Left cardiac atrium (tissue), 4 donors: ENCODE results near the gene THEMIS2. TPM values are rescaled to one million over a fixed set of nuclear protein-coding genes. Genes with fewer than 3 reads are reported as not detected.
A peak's percentile ranks its signal among the peaks of the same experiment; 100 is the strongest.
"Not testable (repeated sequence)": the region's sequence is repeated elsewhere in the genome, so short reads cannot be mapped to it uniquely, and the experiment has no call there.

Source experiments
- ATAC-seq, 2 donors: fragments of 200-7000 bp; cut with Tn5 transposase; one replicate each; pipeline ENCODE4 v1.9.1; 2020; ENCODE audit warnings: mild to moderate bottlenecking in 2 of 2, moderate library complexity in 2 of 2
- DNase-seq: peaks from one replicate; pipeline ENCODE4 v3.0.0-alpha.2; 2020
- intact Hi-C, 2 donors: fragments of 100-400 bp; cut with DNase I; formaldehyde crosslinking; loops; one replicate each; pipeline versions ENCODE4 v1.14.1 to v1.15.1; 2022 to 2023
- total RNA-seq, 2 donors: library from RNA; stranded (reverse); fragmentation: NEBNext Ultra II Directional; extraction: Animal tissue kit (Norgen Biotek cat#: 25700); gene quantifications; one replicate each; pipeline ENCODE4 v1.2.1, GENCODE V29; 2021
- donor health status: DM: no; HTN: yes; CAD: no.
- donor health status: DM: no; HTN: yes; CAD: no; lungs with severe emphysema.
- donor health status: DM: yes; HTN: yes; CAD: no.
- donor health status: Dilated cardiomyopathy.

Gene THEMIS2
- total RNA-seq, 2 donors from 2014 or later, result 12.0 to 15.6 TPM

DNA sequence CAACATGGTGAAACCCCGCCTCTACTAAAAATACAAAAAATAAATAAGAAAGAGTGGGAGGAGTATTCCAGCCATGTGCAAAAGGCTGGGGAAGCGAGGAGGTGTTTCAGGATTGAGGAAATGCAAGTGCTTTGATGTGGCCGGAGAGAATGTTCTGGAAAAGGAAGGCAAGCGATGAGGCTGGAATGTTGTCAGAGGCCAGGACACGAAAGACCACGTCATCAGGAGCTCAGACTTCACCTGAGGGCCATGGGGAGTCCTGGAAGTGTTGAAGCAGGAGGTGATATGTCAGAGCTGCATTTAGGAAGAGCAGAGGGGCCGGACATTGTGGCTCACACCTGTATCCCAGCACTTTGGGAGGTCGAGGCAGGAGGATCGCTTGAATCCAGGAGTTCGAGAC is 10.9 kb upstream of the THEMIS2 start:
- DNase-seq (peak; percentile 5), ATAC-seq (no peak)
- intact Hi-C loops, result loop anchor here (5.0 to 10.0 kb wide), 2 partner anchors 113 to 116 kb away; no protein-coding TSS in a partner anchor

GRCh38 chr1:27862004-27862403 is 10.3 kb upstream of the THEMIS2 start:
- intact Hi-C loops, result loop anchor here (5.0 to 10.0 kb wide), 2 partner anchors 113 to 115 kb away; no protein-coding TSS in a partner anchor
- ATAC-seq, result no peak
- peak; percentile 4 for DNase-seq

GRCh38 chr1:27862671-27863537 is 9.4 kb upstream of the THEMIS2 start:
- intact Hi-C loops, result loop anchor here (5.0 to 10.0 kb wide), 2 partner anchors 112 to 114 kb away; no protein-coding TSS in a partner anchor
- DNase-seq (peak; percentile 70), ATAC-seq (peak; percentile 90 to 93)

- intact Hi-C loops, result loop anchor here (5.0 to 10.0 kb wide), 2 partner anchors 111 to 114 kb away; no protein-coding TSS in a partner anchor
- DNase-seq, result no peak
- peak in 1 of 2 donors; percentile 70 for ATAC-seq
Measured at GRCh38 chr1:27863538-27863915, 8.8 kb upstream of the THEMIS2 start.

DNA sequence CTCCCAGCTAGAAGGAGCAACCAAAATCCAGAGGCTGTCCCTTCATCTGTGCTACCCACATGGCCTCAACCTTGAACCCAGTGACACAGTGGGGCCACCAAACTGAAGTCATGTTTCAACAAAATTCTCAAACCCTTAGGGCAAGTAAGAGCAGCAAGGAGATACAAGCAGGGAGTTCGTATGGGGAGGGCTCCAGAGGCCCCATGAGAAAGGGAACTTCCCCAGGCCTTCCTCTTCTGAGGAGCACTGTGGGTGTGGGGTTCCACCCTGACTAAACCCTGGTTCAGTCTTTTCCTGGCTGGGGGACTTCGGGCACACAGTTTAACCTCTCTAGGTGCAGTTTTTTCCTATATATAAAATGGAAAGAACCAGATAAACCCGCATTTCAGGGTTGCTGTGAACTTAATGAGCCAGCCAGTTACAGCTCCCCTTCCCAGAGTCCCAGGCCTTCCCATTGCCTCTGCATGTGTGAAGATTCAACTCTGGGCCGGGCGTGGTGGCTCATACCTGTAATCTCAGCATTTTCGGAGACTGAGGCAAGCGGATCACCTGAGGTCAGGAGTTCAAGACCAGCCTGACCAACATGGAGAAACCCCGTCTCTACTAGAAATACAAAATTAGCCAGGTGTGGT is 8.0 kb upstream of the THEMIS2 start:
- ATAC-seq, result peak; percentile 24 to 55
- DNase-seq, result peak; percentile 8
- intact Hi-C loops, result loop anchor here (5.0 to 10.0 kb wide), 2 partner anchors 110 to 113 kb away; no protein-coding TSS in a partner anchor

- ATAC-seq (no peak), DNase-seq (peak; percentile 5)
- intact Hi-C loops, result loop anchor here in 1 of 2 donors (10.0 kb wide), 1 partner anchor 109 kb away; no protein-coding TSS in a partner anchor
Measured at GRCh38 chr1:27865821-27866220, 6.5 kb upstream of the THEMIS2 start.

DNA sequence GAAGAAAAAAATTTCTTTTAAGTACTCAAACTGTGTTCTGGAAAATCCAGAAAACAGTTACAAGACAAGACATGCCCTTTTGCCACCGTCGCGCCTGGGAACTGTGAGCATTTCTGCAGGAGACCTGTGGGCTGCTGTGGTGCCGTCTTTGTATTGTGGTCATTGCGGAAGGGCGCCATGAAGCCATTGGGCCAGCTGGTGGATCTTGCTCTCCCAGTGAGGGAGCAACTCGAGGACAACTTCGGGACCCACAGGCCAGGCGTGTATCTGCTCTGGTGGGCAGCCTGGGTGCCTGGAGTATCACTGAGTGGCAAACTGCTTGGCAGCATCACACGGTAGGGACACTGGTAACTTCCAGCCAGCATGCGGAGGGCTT is 3.8 kb upstream of the THEMIS2 start:
- intact Hi-C loops, result loop anchor here in 1 of 2 donors (10.0 kb wide), 1 partner anchor 106 kb away; no protein-coding TSS in a partner anchor

DNA sequence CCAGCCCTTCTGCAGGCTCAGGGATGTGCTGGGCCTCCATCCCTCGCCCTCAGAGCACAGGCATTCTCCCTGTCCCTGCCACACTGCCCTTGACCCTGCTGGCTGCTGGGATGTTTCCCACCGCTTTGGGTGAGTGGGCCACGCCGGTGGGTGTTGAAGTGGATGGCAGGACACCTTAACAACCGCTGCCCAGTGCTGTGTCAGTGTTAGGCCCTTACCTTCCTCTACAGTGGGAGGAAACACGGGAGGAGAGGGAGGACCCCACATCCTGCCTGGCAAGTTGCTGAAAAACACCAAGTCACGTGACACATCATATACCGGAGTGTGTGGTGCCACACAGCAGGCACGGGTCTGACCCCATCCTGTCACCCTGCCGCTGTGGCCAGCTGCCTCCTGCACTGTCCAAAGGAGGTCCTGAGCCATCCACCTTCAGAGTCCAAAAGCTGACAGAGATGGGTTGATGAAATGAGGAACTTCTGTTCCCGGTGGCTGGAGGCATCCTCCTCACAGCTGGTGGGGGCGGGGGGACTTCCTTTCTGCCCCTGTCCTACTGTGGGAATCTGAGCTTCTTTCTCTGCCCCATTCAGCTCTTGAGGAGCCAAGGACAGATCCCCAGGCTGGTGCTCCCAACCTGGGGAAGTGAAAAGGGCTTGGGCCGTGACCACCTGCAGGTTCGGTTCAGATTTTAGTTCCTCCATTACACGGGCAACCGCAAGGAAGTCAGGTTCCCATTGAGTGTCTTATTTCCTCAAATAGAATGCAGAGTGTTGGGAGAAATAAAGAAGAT is 3.2 kb upstream of the THEMIS2 start:
- peak; percentile 24 for DNase-seq
- intact Hi-C loops, result loop anchor here in 1 of 2 donors (10.0 kb wide), 1 partner anchor 106 kb away; no protein-coding TSS in a partner anchor
- peak; percentile 20 to 41 for ATAC-seq

More for the DNA sequence above, 3.8 kb upstream of the THEMIS2 start:
- ATAC-seq (no peak), DNase-seq (peak; percentile 10)

- ATAC-seq (no peak), DNase-seq (no peak)
- intact Hi-C loops, result loop anchor here in 1 of 2 donors (10.0 kb wide), 1 partner anchor 105 kb away; no protein-coding TSS in a partner anchor
Measured at GRCh38 chr1:27869719-27870085, 2.6 kb upstream of the THEMIS2 start.

DNA sequence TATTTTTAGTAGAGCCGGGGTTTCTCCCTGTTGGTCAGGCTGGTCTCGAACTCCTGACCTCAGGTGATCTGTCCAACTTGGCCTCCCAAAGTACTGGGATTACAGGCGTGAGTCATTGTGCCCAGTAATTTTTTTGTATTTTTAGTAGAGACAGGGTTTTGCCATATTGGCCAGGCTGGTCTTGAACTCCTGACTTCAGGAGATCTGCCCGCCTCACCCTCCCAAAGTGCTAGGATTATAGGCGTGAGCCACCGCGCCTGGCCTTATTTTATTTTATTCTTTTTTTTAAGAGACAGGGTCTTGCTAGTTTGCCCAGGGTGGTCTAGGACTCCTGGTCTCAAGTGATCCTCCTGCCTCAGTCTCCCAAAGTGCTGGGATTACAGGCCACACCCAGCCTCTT is 1.3 kb upstream of the THEMIS2 start:
- DNase-seq, intact Hi-C loops, ATAC-seq: not testable (repeated sequence)

GRCh38 chr1:27872802-27873551 is 633 bp downstream of the THEMIS2 start:
- intact Hi-C loops, result no loop called here
- peak; percentile 9 to 20 for ATAC-seq
- no peak for DNase-seq

- ATAC-seq (peak; percentile 8 to 16), DNase-seq (no peak)
Measured at GRCh38 chr1:27873671-27874384, 1.5 kb downstream of the THEMIS2 start.

DNA sequence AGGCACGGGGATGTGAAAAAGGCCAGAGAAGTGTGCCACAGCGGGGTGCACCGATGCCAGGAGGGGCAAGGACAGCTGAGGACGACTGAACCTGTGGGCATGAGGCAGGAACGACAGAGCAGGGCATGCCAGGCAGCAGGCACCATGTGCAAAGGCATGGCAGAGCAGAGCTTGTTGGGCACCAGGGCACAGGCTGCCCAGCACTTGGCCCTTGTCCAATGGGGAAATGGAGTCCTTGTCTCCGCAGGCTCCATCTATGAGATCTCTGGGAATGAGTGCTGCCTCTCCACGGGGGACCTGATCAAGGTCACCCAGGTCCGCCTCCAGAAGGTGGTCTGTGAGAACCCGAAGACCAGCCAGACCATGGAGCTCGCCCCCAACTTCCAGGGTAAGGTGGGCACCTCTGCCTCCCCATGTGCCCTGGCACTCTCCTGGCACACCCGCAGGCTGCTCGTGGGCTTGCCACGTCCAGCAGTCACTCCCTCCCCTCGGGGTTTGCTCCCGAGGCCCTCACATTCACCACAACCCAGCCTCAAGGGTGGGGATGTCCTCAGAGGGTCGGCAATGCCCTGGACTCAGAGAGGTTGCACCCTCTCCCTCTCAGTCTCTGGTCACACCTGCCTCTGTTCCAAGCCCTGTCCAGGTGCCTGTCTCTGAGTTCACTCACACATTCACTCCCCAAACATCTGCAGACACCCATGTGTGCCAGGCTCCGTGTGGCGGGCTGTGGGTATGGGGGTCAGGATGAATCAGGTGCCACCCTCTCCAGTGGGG is 4.2 kb downstream of the THEMIS2 start:
- ATAC-seq (no peak), DNase-seq (no peak)
- intact Hi-C loops, result no loop called here

More at GRCh38 chr1:27873671-27874384, 1.5 kb downstream of the THEMIS2 start:
- intact Hi-C loops, result no loop called here

DNA sequence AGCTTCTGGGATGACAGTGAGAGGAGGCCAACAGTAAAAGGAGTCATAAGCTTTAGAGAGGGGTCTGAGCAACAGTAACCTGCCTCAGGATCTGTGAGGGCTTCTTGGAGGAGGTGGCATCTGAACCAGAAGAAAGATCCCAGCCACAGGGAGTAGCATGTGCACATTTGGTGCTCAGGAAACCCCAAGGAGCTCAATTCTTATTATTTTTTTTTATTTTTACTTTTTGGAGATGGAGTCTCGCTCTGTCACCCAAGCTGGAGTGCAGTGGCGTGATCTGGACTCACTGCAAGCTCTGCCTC is 4.7 kb downstream of the THEMIS2 start:
- DNase-seq, result no peak
- intact Hi-C loops, result no loop called here
- no peak for ATAC-seq

GRCh38 chr1:27878039-27878438 is 5.7 kb downstream of the THEMIS2 start:
- intact Hi-C loops, result no loop called here
- no peak for DNase-seq
- ATAC-seq, result no peak

GRCh38 chr1:27878787-27879335 is 6.5 kb downstream of the THEMIS2 start:
- no peak for DNase-seq
- no peak for ATAC-seq
- intact Hi-C loops, result no loop called here
